Superior temporal gyrus (tissue), 1 donor: ENCODE measurements around the gene RINL.
"Not testable (repeated sequence)": the region's sequence is repeated elsewhere in the genome, so short reads cannot be mapped to it uniquely, and the experiment has no call there.

ENCODE experiments used
- DNase-seq: peaks from one replicate; pipeline ENCODE4 v3.0.0-alpha.2; 2016; ENCODE audit errors: extremely low spot score

Gene RINL

GRCh38 chr19:38834104-38834490 lies 44.0 kb downstream of the RINL start:
- no peak for DNase-seq

GRCh38 chr19:38833092-38833425 lies 45.0 kb downstream of the RINL start:
- no peak for DNase-seq

GRCh38 chr19:38831142-38831605 lies 46.9 kb downstream of the RINL start:
- peak; percentile 15 for DNase-seq

GRCh38 chr19:38830039-38830733 lies 47.9 kb downstream of the RINL start:
- DNase-seq, result no peak

GRCh38 chr19:38829203-38829602 lies 48.9 kb downstream of the RINL start:
- not testable (repeated sequence) for DNase-seq

GRCh38 chr19:38826856-38827551 lies 51.1 kb downstream of the RINL start:
- no peak for DNase-seq

GRCh38 chr19:38825936-38826335 lies 52.1 kb downstream of the RINL start:
- not testable (repeated sequence) for DNase-seq

GRCh38 chr19:38821230-38821825 lies 56.7 kb downstream of the RINL start:
- DNase-seq, result not testable (repeated sequence)

GRCh38 chr19:38819231-38819920 lies 58.7 kb downstream of the RINL start:
- no peak for DNase-seq
